GM12878 (cell line): Measurements from ENCODE around the gene FFAR1. TPM values are rescaled to one million over a fixed set of nuclear protein-coding genes. Genes with fewer than 3 reads are reported as not detected.
"Not testable (repeated sequence)": the region's sequence is repeated elsewhere in the genome, so short reads cannot be mapped to it uniquely, and the experiment has no call there.

Experiments used
- ATAC-seq: fragments of 200-7000 bp; cut with Tn5 transposase; 3 replicates; pipeline ENCODE4 v1.9.1; 2020; ENCODE audit warnings: mild to moderate bottlenecking, moderate library complexity
- BruUV-seq: library from RNA; stranded (reverse); fragments of 400-500 nt; replicated peaks from 2 replicates; lab custom pipeline; 2021; lab: Mats Ljungman, UMichigan
- CTCF ChIA-PET: fragments of 300-600 bp; sonication (Branson Sonifier 250); formaldehyde crosslinking; extraction: SDS; loops from one replicate; lab custom pipeline; 2021; ENCODE audit warnings: inconsistent platforms; lab: Yijun Ruan, JAX
- POLR2A ChIA-PET: fragments of 350-600 bp; formaldehyde crosslinking; extraction: SDS; loops from one replicate; lab custom pipeline; 2021; ENCODE audit warnings: inconsistent platforms; lab: Charles Lee
- RAD21 ChIA-PET: fragments of 300-600 bp; sonication (Branson Sonifier 250); formaldehyde crosslinking; loops from one replicate; lab custom pipeline; 2023; ENCODE audit warnings: antibody characterized with exemption; ENCODE audit not compliant: unreplicated experiment; lab: Charles Lee
- SMC1A ChIA-PET: fragments of 300-600 bp; sonication (Branson Sonifier 250); formaldehyde crosslinking; loops from one replicate; lab custom pipeline; 2023; ENCODE audit not compliant: unreplicated experiment, uncharacterized antibody; lab: Charles Lee
- DNase-seq: peaks from one replicate; pipeline ENCODE4 v3.0.0-alpha.2; 2011; ENCODE audit warnings: low read depth, low spot score
- FAIRE-seq: peaks from 3 replicates; lab custom pipeline; 2011; peaks lifted over from hg19 to GRCh38; lab: Jason Lieb, UNC
- H2AFZ ChIP-seq: 2 replicates; pipeline ENCODE4 v1.6.0; 2011; ENCODE audit warnings: low read depth, low read length, control low read depth; ENCODE audit not compliant: control insufficient read depth
- H3K27ac ChIP-seq: 2 replicates; pipeline ENCODE4 v1.5.1; 2011; ENCODE audit warnings: control low read depth; ENCODE audit not compliant: control insufficient read depth, insufficient read depth
- H3K27me3 ChIP-seq, 2 experiments: replicated peaks in 1 of 2; 2 replicates each; pipeline versions ENCODE4 v1.6.0 to v1.6.1; 2011; ENCODE audit warnings: low read length in 1 of 2; ENCODE audit not compliant: control insufficient read depth in 2 of 2, insufficient read depth in 2 of 2
- H3K36me3 ChIP-seq, 2 experiments: 2 replicates each; pipeline ENCODE4 v1.5.1; 2011; ENCODE audit warnings: low read length in 1 of 2; ENCODE audit not compliant: control insufficient read depth in 2 of 2, insufficient read depth in 2 of 2
- H3K4me1 ChIP-seq: 2 replicates; pipeline ENCODE4 v1.6.1; 2011; ENCODE audit warnings: mild to moderate bottlenecking, low read length, moderate library complexity, mixed read lengths; ENCODE audit not compliant: control insufficient read depth, insufficient read depth
- H3K4me2 ChIP-seq: 2 replicates; pipeline ENCODE4 v1.6.0; 2011; ENCODE audit warnings: control low read depth; ENCODE audit not compliant: control insufficient read depth, insufficient read depth
- H3K4me3 ChIP-seq: fragments of 200-600 bp; sonication (generic); 2 replicates; pipeline ENCODE4 v1.5.1; 2016
- H3K79me2 ChIP-seq: 2 replicates; pipeline ENCODE4 v1.6.0; 2011; ENCODE audit warnings: low read length; ENCODE audit not compliant: control insufficient read depth, insufficient read depth
- H3K9ac ChIP-seq: 2 replicates; pipeline ENCODE4 v1.8.0; 2011; ENCODE audit warnings: low read length, control low read depth, mixed read lengths; ENCODE audit not compliant: control insufficient read depth, insufficient read depth
- H3K9me3 ChIP-seq: replicated peaks from 3 replicates; pipeline ENCODE4 v1.5.1; 2011; ENCODE audit warnings: mild to moderate bottlenecking, low read length; ENCODE audit not compliant: control insufficient read depth, insufficient read depth
- H4K20me1 ChIP-seq: 2 replicates; pipeline ENCODE4 v1.6.0; 2011; ENCODE audit not compliant: control insufficient read depth, insufficient read depth
- WGBS: methylation state at CpG from one replicate; pipeline ENCODE4 v1.1.6; 2016; ENCODE audit warnings: low lambda C conversion rate; ENCODE audit not compliant: insufficient replicate concordance, insufficient coverage; ENCODE audit errors: missing lambda C conversion rate; 5-methylcytosine and 5-hydroxymethylcytosine counted together
- in situ Hi-C: fragments of 300-500 bp; cut with MboI; formaldehyde crosslinking; loops from 9 replicates; pipeline ENCODE4 v1.14.3; 2018; ENCODE audit warnings: mixed read lengths
- intact Hi-C: fragments of 100-400 bp; cut with micrococcal nuclease; formaldehyde crosslinking; loops from one replicate; pipeline ENCODE4 v1.14.2; 2022; ENCODE audit not compliant: unreplicated experiment
- polyA plus RNA-seq, 11 experiments: library from polyadenylated mRNA; depleted of rRNA in 4 of 11; unstranded in 6 of 11; stranded (reverse) in 5 of 11; fragments of >200 nt; fragmentation: Nextera tagmentation in 4 of 11; fragmentation: Illumina TruSeq in 1 of 11; extraction: Ambion mirVana in 4 of 11; extraction: Trizol in 1 of 11; gene quantifications; 1 replicate in 1 of 11; 2 replicates in 10 of 11; pipeline versions ENCODE4 v1.2.1 to v1.2.3, GENCODE V29; 2011 to 2016; ENCODE audit warnings: inconsistent platforms in 2 of 11, missing spikeins in 2 of 11, low read depth in 1 of 11
- total RNA-seq, 4 experiments: library from RNA; depleted of rRNA in 3 of 4; stranded (reverse); fragments of >200 nt in 3 of 4; fragmentation: Illumina TruSeq in 1 of 4; extraction: Trizol in 1 of 4; gene quantifications; 2 replicates each; pipeline versions ENCODE4 v1.2.1 to v1.2.3, GENCODE V29; 2013 to 2021

The FFAR1 gene
- total and polyA plus RNA-seq, 10 of the 15 experiments (the other 5 are each of a cell fraction or from before 2014, with no cell fraction given): 0.05 to 0.62 (median 0.14) TPM; not detected in 2

- intact Hi-C loops, BruUV-seq, ATAC-seq, H3K4me3 ChIP-seq, RAD21 ChIA-PET, H3K27me3 ChIP-seq, FAIRE-seq, DNase-seq, H3K4me2 ChIP-seq, H4K20me1 ChIP-seq, in situ Hi-C loops, H3K9me3 ChIP-seq, H3K36me3 ChIP-seq, H3K9ac ChIP-seq, H2AFZ ChIP-seq, SMC1A ChIA-PET, CTCF ChIA-PET, H3K79me2 ChIP-seq, H3K27ac ChIP-seq, POLR2A ChIA-PET: not testable (repeated sequence)
- WGBS: 66% methylated on average over 16 of the region's 21 CpGs
- peaks cover 20% of the 10 kb centered on the region for H3K4me1 ChIP-seq
Observed at GRCh38 chr19:35359395-35359794, 11.7 kb downstream of the FFAR1 start.

- H3K27ac ChIP-seq, BruUV-seq, H3K36me3 ChIP-seq, RAD21 ChIA-PET, FAIRE-seq, DNase-seq, H3K27me3 ChIP-seq, H3K79me2 ChIP-seq, in situ Hi-C loops, H3K9ac ChIP-seq, H4K20me1 ChIP-seq, CTCF ChIA-PET, H2AFZ ChIP-seq, H3K4me2 ChIP-seq, SMC1A ChIA-PET, POLR2A ChIA-PET, H3K4me3 ChIP-seq, intact Hi-C loops, H3K9me3 ChIP-seq, ATAC-seq: not testable (repeated sequence)
- H3K4me1 ChIP-seq: peaks cover 14% of the 10 kb centered on the region
- WGBS: no CpG with 5 or more reads among the region's 5 CpGs
Observed at GRCh38 chr19:35360081-35360480, 12.4 kb downstream of the FFAR1 start.
